Activated T-helper 2 cell treated with anti-CD3 and anti-CD28 coated beads, Interferon-gamma antibody, Interleukin-2, Interleukin-4, amounts not matched to agents 10 μg/mL and 5 μg/mL and 100 μg/mL, durations not matched to agents 14 hours and 24 hours and 36 hours (primary cell): ENCODE measurements around the gene MLEC. TPM values are rescaled to one million over a fixed set of nuclear protein-coding genes. Genes with fewer than 3 reads are reported as not detected.

ENCODE experiments used
- DNase-seq: peaks from one replicate; pipeline ENCODE4 v3.0.0; 2021; ENCODE audit warnings: low spot score
- H3K27ac Mint-ChIP-seq: one replicate; pipeline ENCODE4 v1.8.0; 2021; ENCODE audit warnings: mixed read lengths
- H3K27me3 Mint-ChIP-seq: one replicate; pipeline ENCODE4 v1.8.0; 2021; ENCODE audit warnings: low read depth, mixed read lengths
- H3K36me3 Mint-ChIP-seq: one replicate; pipeline ENCODE4 v1.8.0; 2021; ENCODE audit warnings: low read depth, mixed read lengths
- H3K4me1 Mint-ChIP-seq: one replicate; pipeline ENCODE4 v1.8.0; 2021; ENCODE audit warnings: low read depth, mixed read lengths
- H3K4me3 Mint-ChIP-seq: one replicate; pipeline ENCODE4 v1.8.0; 2021; ENCODE audit warnings: low read depth, mild to moderate bottlenecking, moderate library complexity, mixed read lengths
- H3K9me3 Mint-ChIP-seq: one replicate; pipeline ENCODE4 v1.8.0; 2021; ENCODE audit warnings: mixed read lengths
- intact Hi-C: fragments of 100-400 bp; cut with micrococcal nuclease; formaldehyde crosslinking; loops from one replicate; pipeline ENCODE4 v1.15.1; 2023
- total RNA-seq: library from RNA; stranded (reverse); gene quantifications from 2 replicates; pipeline ENCODE4 v1.2.3, GENCODE V29; 2022

The MLEC gene
- total RNA-seq, 1 donor from 2014 or later: 136 TPM

DNA sequence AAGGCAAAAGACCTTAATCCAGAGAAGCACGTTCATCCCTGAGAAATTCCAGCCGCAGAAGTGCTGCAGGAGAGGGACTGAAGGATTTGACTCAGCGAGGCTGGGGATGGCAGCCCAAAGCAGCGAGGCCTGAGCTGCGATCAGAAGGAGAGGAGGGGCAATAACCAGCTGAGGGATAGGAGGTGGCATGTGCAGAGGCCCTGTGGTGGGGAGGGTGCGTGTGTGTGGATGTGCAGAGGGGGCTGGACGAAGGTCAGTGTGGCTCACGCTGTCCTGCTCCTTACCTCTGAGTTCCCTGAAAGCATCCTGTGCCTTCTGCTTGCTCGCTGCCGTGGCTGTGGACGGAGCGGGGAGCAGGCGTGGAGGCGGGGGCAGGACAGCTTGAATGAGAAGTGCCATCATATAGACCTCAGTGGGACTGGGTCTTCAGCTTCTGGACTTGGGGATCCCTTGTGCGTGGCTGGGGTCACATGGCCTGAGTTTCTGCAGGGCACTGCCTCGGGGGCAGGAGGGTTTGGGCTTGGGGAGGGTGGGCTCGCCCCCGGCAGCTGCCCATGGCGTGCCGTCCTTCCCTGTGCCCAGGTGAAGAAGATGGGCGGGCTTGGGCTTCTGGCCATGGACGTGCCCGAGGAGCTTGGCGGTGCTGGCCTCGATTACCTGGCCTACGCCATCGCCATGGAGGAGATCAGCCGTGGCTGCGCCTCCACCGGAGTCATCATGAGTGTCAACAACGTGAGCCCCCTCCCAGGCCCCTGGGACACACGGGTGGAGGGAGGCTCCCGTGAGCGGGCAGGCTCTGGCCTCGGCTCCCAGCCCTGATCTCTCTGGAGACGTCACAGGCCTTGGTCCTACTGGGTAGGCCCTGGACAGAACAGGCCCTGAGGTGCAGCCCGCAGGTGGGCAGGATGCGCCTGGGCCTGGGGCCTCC is 49.7 kb downstream of the MLEC start:
- H3K4me3 Mint-ChIP-seq: no peak overlapping the region
- H3K4me1 Mint-ChIP-seq: no peaks in the 10 kb centered on the region
- intact Hi-C loops: no loop called here
- no peaks in the 10 kb centered on the region for H3K9me3 Mint-ChIP-seq
- H3K36me3 Mint-ChIP-seq: peaks cover 12% of the 10 kb centered on the region
- DNase-seq: no peak
- no peaks in the 10 kb centered on the region for H3K27me3 Mint-ChIP-seq
- no peak overlapping the region for H3K27ac Mint-ChIP-seq

DNA sequence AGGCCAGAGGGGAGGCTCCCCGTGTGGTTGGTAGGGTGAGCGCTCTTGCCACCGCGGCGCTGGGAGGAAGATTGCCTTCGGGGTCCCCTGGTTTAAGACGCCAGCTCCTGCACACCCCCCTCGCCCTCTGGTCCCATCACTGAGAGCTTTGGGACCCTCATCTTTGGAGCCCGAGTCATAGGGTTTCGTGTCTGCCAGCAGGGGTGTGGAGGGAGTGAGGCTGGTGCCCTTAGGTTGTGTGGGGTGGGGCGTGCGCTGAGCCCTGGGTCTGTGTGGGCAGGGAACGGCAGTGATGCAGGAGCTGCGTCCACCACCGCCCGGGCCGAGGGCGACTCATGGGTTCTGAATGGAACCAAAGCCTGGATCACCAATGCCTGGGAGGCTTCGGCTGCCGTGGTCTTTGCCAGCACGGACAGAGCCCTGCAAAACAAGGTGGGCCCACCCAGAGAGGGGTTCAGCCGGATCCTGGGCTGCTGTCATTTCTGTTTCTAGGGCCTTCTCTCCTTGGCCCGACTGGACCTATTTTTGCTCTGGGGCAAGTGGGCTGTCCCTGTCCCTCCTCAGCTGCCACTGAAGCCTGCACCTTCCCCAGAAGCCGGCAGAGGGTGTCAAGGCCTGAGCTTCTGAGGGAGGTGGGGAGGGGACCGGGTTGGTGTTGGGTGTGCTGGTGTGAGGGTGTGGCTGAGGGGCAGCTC is 50.8 kb downstream of the MLEC start:
- no peaks in the 10 kb centered on the region for H3K9me3 Mint-ChIP-seq
- no peaks in the 10 kb centered on the region for H3K4me1 Mint-ChIP-seq
- H3K36me3 Mint-ChIP-seq: peaks cover 10% of the 10 kb centered on the region

DNA sequence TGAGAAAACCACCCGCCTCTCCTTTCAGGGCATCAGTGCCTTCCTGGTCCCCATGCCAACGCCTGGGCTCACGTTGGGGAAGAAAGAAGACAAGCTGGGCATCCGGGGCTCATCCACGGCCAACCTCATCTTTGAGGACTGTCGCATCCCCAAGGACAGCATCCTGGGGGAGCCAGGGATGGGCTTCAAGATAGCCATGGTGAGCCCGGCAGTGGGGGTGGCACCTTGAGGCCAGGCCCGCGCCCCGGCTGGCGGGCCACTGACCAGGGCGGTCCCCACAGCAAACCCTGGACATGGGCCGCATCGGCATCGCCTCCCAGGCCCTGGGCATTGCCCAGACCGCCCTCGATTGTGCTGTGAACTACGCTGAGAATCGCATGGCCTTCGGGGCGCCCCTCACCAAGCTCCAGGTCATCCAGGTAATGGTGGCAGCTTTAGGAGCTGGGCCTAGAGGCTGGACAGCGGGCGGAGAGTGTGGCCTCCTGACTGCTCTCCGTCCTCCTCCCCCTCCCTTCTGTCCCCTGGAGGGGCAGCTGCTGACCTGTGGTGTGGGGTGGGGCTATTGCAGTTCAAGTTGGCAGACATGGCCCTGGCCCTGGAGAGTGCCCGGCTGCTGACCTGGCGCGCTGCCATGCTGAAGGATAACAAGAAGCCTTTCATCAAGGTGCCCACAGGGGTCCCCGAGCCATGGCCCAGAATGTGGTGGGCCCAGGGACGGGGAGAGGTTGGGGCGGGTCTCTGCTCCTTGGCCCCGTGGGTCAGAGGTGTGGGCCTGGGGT is 51.5 kb downstream of the MLEC start:
- Mint-ChIP-seq H3K9me3 (no peaks in the 10 kb centered on the region), H3K4me1 (no peaks in the 10 kb centered on the region), H3K36me3 (peaks cover 8% of the 10 kb centered on the region)

More for the DNA sequence above, 50.8 kb downstream of the MLEC start:
- intact Hi-C loops: no loop called here
- H3K27ac Mint-ChIP-seq: no peak overlapping the region
- H3K27me3 Mint-ChIP-seq: no peaks in the 10 kb centered on the region
- no peak for DNase-seq
- no peak overlapping the region for H3K4me3 Mint-ChIP-seq

DNA sequence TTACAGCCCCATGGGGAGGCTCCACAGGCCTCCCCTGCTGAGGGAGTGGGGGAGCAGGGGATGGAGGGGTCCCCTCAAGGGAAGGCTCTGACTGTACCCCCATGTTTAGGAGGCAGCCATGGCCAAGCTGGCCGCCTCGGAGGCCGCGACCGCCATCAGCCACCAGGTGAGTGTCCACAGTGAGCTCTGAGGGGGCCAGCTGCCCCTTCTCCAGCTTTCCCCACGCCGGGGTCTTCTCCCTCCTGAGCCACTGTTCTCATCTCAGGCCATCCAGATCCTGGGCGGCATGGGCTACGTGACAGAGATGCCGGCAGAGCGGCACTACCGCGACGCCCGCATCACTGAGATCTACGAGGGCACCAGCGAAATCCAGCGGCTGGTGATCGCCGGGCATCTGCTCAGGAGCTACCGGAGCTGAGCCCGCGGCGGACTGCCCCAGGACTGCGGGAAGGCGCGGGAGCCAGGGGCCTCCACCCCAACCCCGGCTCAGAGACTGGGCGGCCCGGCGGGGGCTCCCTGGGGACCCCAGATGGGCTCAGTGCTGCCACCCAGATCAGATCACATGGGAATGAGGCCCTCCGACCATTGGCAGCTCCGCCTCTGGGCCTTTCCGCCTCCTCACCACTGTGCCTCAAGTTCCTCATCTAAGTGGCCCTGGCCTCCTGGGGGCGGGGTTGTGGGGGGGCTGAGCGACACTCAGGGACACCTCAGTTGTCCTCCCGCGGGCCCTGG is 52.2 kb downstream of the MLEC start:
- no peak overlapping the region for H3K27ac Mint-ChIP-seq
- H3K4me1 Mint-ChIP-seq: no peaks in the 10 kb centered on the region
- DNase-seq: no peak
- no peaks in the 10 kb centered on the region for H3K27me3 Mint-ChIP-seq
- peaks cover 2% of the 10 kb centered on the region for H3K36me3 Mint-ChIP-seq
- H3K4me3 Mint-ChIP-seq: no peak overlapping the region
- H3K9me3 Mint-ChIP-seq: no peaks in the 10 kb centered on the region
- intact Hi-C loops: no loop called here

More for the DNA sequence above, 51.5 kb downstream of the MLEC start:
- no peaks in the 10 kb centered on the region for H3K27me3 Mint-ChIP-seq
- H3K27ac Mint-ChIP-seq: no peak overlapping the region
- no peak for DNase-seq
- intact Hi-C loops: no loop called here
- no peak overlapping the region for H3K4me3 Mint-ChIP-seq

DNA sequence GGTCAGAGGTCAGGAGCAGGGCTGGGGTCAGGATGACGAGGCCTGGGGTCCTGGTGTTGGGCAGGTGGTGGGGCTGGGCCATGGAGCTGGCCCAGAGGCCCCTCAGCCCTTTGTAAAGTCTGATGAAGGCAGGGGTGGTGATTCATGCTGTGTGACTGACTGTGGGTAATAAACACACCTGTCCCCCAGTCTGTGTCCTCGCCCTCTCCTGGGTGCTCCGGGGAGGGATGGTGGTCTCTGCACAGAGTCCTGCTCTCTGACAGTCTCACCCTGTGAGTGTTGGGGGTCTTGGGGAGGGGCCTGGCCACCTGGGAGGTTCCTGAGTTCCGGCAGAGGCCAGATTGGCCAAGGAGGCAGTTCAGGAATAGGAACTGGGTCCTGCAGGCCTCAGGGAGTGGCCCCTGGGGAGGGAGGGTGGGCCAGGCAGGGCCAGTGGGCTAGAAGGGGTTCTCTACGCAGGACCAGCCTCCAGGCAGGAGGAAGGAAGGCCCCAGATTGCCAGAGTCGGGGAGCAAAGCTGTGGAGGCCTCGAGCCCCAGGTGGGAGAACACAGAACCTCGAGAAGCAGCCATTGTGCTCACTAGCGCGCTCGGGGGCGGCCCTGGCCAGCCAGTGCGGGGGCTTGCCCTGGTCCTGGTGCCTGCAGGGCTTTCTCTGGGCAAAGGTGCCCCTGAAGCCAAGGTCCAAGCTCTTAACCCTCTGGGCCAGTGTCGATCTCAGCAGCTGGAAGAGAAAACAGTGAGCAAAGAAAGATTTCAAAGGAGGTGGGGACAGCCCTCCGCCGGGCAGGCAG is 53.1 kb downstream of the MLEC start:
- no peak for DNase-seq
- no peaks in the 10 kb centered on the region for H3K36me3 Mint-ChIP-seq
- H3K27me3 Mint-ChIP-seq: no peaks in the 10 kb centered on the region
- H3K4me1 Mint-ChIP-seq: no peaks in the 10 kb centered on the region
- no peak overlapping the region for H3K4me3 Mint-ChIP-seq
- intact Hi-C loops: no loop called here
- H3K27ac Mint-ChIP-seq: no peak overlapping the region
- H3K9me3 Mint-ChIP-seq: no peaks in the 10 kb centered on the region

DNA sequence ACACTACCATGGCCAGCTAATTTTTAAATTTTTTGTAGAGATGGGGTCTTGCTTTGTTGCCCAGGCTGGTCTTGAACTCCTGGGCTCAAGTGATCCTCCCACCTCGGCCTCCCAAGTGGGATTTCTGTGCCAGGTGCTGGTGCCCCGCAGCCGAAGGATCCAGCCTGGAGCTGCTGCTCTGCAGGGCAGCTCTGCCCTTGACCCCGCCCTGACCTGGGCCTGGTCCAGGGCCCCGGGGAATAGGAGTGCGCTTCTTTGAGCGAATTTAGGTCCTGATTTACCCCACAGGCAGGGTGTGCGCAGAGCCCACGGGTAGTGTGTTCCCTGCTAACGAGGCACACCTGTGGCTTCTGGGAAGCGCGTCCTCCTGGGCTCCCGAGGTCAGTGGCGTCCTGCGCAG is 53.9 kb downstream of the MLEC start:
- Mint-ChIP-seq H3K27me3 (no peaks in the 10 kb centered on the region), H3K9me3 (no peaks in the 10 kb centered on the region), H3K4me3 (no peak overlapping the region), H3K36me3 (no peaks in the 10 kb centered on the region), H3K4me1 (no peaks in the 10 kb centered on the region), H3K27ac (no peak overlapping the region)
- no peak for DNase-seq
- intact Hi-C loops: no loop called here

DNA sequence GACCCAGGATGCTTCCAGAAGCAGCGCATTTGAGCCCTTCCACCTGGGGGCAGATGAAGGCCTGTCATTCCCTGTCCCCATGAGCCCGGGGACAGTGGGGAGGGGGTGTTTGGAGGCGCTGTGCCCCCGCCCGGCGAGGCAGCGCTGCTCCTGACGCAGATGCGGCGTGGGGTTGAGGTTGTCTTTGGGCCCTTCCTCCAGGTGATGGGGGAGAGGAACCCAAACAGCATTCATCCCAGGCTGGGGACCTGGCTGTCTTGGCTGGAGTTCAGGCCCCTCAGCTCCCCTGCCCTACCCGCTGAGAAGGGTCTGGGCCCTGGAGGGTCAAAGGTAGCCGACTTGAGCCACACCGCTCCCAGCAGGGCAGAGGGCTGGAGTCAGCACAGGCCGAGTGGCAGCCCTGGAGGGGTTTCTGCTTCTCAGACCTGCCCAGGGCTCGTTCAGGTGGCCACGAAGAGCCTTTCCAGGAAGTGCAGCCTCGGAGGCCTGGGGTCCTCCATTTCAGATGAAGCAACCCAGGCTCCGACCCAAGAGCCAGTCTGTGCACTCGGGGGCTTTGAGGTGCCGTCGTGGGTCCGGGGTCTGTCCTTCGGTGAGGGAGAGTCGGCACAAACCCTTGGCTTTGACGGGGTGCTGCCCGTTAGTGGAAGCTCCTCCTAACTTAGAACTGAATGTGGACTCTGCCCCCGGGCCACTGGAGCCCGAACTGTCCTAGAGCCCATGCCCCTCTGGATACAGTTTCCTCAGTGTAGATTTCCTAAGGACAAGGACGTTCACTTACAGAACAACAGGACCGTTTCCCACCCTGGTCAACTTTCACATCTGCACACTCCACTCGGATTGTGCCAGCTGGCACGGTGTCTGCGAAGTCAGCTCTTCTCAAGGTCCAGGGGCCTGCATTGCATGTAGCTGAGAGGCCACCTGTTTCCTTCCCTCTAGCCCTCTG is 54.8 kb downstream of the MLEC start:
- Mint-ChIP-seq H3K4me3 (no peak overlapping the region), H3K27ac (no peak overlapping the region), H3K36me3 (no peaks in the 10 kb centered on the region), H3K27me3 (no peaks in the 10 kb centered on the region), H3K9me3 (no peaks in the 10 kb centered on the region), H3K4me1 (no peaks in the 10 kb centered on the region)
- intact Hi-C loops: no loop called here
- no peak for DNase-seq

DNA sequence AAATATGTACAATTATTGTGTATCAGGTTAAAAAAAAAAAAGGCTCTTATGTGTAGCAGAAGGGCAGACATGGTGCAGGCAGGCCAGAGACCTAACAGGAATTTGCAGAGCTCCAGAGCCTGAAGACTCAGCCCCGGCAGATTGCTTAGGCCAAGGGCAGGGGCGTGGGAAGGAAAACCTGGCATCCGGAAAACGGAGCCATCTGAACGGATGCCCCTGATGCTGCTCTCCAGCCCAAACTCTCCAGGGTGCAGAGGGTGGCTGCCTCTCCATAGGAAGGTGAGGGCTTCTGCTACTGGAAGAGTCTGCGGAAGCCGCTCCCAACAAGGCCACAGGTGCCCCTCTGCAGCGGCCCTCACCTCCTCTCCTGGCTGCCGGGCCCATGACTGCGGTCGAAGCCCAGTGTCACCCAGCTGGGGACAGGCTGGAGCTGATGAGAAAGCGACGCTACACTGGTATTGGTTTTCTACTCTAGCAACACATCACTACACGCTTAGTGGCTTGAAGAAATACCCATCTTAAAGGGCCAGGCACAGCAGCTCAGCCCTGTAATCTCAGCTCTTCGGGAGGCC is 58.1 kb downstream of the MLEC start:
- no peak for DNase-seq
- no peaks in the 10 kb centered on the region for H3K36me3 Mint-ChIP-seq
- intact Hi-C loops: no loop called here
- no peaks in the 10 kb centered on the region for H3K9me3 Mint-ChIP-seq
- H3K4me3 Mint-ChIP-seq: no peak overlapping the region
- no peaks in the 10 kb centered on the region for H3K27me3 Mint-ChIP-seq
- H3K27ac Mint-ChIP-seq: no peak overlapping the region
- no peaks in the 10 kb centered on the region for H3K4me1 Mint-ChIP-seq

DNA sequence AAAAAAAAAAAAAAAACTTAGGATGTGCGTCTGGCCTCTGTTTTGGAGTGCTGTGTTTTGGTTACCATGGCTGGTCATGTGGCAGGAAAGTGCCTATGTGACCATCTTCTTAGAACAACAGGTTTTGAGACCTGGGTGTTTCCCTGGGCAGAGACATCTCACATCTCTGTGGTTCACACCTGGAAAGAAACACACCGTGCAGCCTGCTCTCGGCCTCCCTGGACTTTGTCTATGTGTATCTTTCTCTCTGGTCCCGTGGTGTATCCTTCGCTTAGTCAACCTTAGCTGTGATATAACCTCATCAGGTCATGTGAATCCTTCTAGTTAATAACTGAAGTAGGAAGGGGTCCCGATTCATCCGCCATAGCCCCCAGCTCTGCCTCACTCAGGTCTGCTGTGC is 61.3 kb downstream of the MLEC start:
- no peaks in the 10 kb centered on the region for H3K9me3 Mint-ChIP-seq
- no peaks in the 10 kb centered on the region for H3K27me3 Mint-ChIP-seq
- H3K4me3 Mint-ChIP-seq: no peak overlapping the region
- no peak overlapping the region for H3K27ac Mint-ChIP-seq
- DNase-seq: no peak
- H3K36me3 Mint-ChIP-seq: no peaks in the 10 kb centered on the region
- intact Hi-C loops: no loop called here
- H3K4me1 Mint-ChIP-seq: no peaks in the 10 kb centered on the region

DNA sequence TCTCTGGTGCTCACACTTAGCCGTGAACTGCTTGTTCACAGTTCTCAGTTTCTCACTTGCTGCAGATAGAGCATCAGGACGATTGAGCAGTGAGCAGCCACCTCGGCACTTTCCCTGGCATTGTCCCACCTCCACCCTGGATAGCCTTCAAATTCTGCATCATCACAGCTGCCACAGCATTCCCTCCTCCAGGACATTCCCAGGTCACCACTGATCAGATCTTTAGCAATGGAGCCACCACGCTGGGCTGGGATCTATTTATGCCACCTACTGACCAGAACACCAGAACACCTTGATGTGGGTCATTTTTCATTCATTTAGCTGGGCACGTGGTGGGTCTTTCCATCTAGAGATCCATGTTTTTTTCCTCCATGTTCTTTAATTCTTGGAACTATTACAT is 62.3 kb downstream of the MLEC start:
- Mint-ChIP-seq H3K4me1 (no peaks in the 10 kb centered on the region), H3K27me3 (no peaks in the 10 kb centered on the region), H3K27ac (no peak overlapping the region), H3K9me3 (peaks cover 4% of the 10 kb centered on the region), H3K36me3 (no peaks in the 10 kb centered on the region), H3K4me3 (no peak overlapping the region)
- intact Hi-C loops: no loop called here
- no peak for DNase-seq

DNA sequence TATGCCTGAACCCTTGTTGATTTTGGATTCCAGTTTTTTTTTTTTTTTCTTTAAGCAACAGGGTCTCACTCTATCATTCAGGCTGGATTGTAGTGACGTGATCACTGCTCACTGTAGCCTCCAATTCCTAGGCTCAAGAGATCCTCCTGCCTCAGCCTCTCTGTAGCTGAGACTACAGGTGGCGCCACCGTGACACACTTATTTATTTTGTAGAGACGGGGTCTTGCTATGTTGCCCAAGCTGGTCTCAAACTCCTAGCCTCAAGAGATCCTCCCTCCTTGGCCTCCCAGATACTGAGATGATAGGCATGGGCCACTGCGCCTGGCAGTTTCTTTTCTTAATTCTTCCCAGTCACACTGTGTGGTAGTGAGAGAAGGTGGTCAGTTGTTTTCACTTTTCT is 63.9 kb downstream of the MLEC start:
- no peak for DNase-seq
- no peaks in the 10 kb centered on the region for H3K27me3 Mint-ChIP-seq
- no peaks in the 10 kb centered on the region for H3K4me1 Mint-ChIP-seq
- intact Hi-C loops: no loop called here
- peaks cover 16% of the 10 kb centered on the region for H3K9me3 Mint-ChIP-seq
- H3K36me3 Mint-ChIP-seq: peaks cover 8% of the 10 kb centered on the region
- H3K4me3 Mint-ChIP-seq: no peak overlapping the region
- no peak overlapping the region for H3K27ac Mint-ChIP-seq
